ENCODE measurements around the gene YPEL2.
A peak's percentile ranks its signal among the peaks of the same experiment; 100 is the strongest.

YPEL2 gene

GRCh38 chr17:59437791-59438281 lies 106.4 kb downstream of the YPEL2 start:
- peaks cover 9% of the 10 kb centered on the region for H3K4me1 ChIP-seq (ENCODE audit: control insufficient read depth, insufficient read depth, low read length)
- no peaks in the 10 kb centered on the region for H3K36me3 ChIP-seq (ENCODE audit: control insufficient read depth in 2 of 2, insufficient read depth in 1 of 2, low read length in 2 of 2)
- no peak overlapping the region for H3K4me3 ChIP-seq (ENCODE audit: low read depth, low read length)
- no peak for TF ChIP-seq ZNF610 (tag by site-specific recombination; IDR thresholded peaks at IDR 0.05; ENCODE audit: borderline replicate concordance)
- no peak for TF ChIP-seq PRDM2 (tag by site-specific recombination; IDR thresholded peaks at IDR 0.05; ENCODE audit: borderline replicate concordance)
- TF ChIP-seq ZNF404 (tag by site-specific recombination; IDR thresholded peaks at IDR 0.05) = no peak
- TF ChIP-seq ZNF140 (tag by site-specific recombination; IDR thresholded peaks at IDR 0.05) = no peak
- H3K9me3 ChIP-seq (ENCODE audit: control insufficient read depth, insufficient read depth, low read depth, low read length) = no peaks in the 10 kb centered on the region
- no peak overlapping the region for H3K27ac ChIP-seq (ENCODE audit: extremely low read depth, low read depth, low read length)
- ChIA-PET CTCF (interaction anchor here (0.6 to 15.6 kb wide), 8 partner anchors 74 to 815 kb away, joined by 3 to 290 read pairs (median 3); partner anchors contain the start of gene GDPD1), POLR2A (no interaction called here)

GRCh38 chr17:59439262-59439661 lies 107.8 kb downstream of the YPEL2 start:
- H3K36me3 ChIP-seq (ENCODE audit: control insufficient read depth in 2 of 2, insufficient read depth in 1 of 2, low read length in 2 of 2) = no peaks in the 10 kb centered on the region
- no peak overlapping the region for H3K27ac ChIP-seq (ENCODE audit: extremely low read depth, low read depth, low read length)
- ChIA-PET CTCF (interaction anchor here (0.6 to 15.6 kb wide), 19 partner anchors 12 to 371 kb away, joined by 3 to 290 read pairs (median 5); partner anchors contain the start of gene DHX40), POLR2A (interaction anchor here (0.7 kb wide), 3 partner anchors 73 to 123 kb away, joined by 3 to 9 read pairs (median 4); no protein-coding TSS in a partner anchor)
- no peaks in the 10 kb centered on the region for H3K9me3 ChIP-seq (ENCODE audit: control insufficient read depth, insufficient read depth, low read depth, low read length)
- H3K4me3 ChIP-seq (ENCODE audit: low read depth, low read length) = no peak overlapping the region
- TF ChIP-seq ZSCAN5A (tag by site-specific recombination; IDR thresholded peaks at IDR 0.05) (no peak), ZNF335 (tag by site-specific recombination; conservative IDR thresholded peaks at IDR 0.05) (peak; percentile 96)
- H3K4me1 ChIP-seq (ENCODE audit: control insufficient read depth, insufficient read depth, low read length) = peaks cover 9% of the 10 kb centered on the region

GRCh38 chr17:59439741-59440211 lies 108.3 kb downstream of the YPEL2 start:
- no peak overlapping the region for H3K27ac ChIP-seq (ENCODE audit: extremely low read depth, low read depth, low read length)
- H3K4me1 ChIP-seq (ENCODE audit: control insufficient read depth, insufficient read depth, low read length) = peaks cover 9% of the 10 kb centered on the region
- CTCF ChIA-PET = interaction anchor here (0.6 to 15.6 kb wide), 19 partner anchors 13 to 371 kb away, joined by 3 to 290 read pairs (median 5); partner anchors contain the start of genes DHX40 and GDPD1
- TF ChIP-seq ZNF114 (tag by site-specific recombination; IDR thresholded peaks at IDR 0.05) (no peak), MEIS1 (CRISPR knock-in tag; IDR thresholded peaks at IDR 0.05; ENCODE audit: borderline replicate concordance) (no peak), ZBTB44 (tag by site-specific recombination; IDR thresholded peaks at IDR 0.05) (no peak), ZNF707 (tag by site-specific recombination; IDR thresholded peaks at IDR 0.05) (no peak), HOXA7 (CRISPR knock-in tag; IDR thresholded peaks at IDR 0.05; ENCODE audit: borderline replicate concordance) (no peak), ZNF280C (tag by site-specific recombination; IDR thresholded peaks at IDR 0.05) (no peak), ZNF560 (tag by site-specific recombination; IDR thresholded peaks at IDR 0.05; ENCODE audit: borderline replicate concordance) (no peak), ZNF302 (tag by site-specific recombination; IDR thresholded peaks at IDR 0.05; ENCODE audit: low read depth) (no peak), TSHZ1 (tag by site-specific recombination; IDR thresholded peaks at IDR 0.05; ENCODE audit: borderline replicate concordance) (no peak)

More at GRCh38 chr17:59439741-59440211, 108.3 kb downstream of the YPEL2 start:
- H3K9me3 ChIP-seq (ENCODE audit: control insufficient read depth, insufficient read depth, low read depth, low read length) = no peaks in the 10 kb centered on the region
- no peaks in the 10 kb centered on the region for H3K36me3 ChIP-seq (ENCODE audit: control insufficient read depth in 2 of 2, insufficient read depth in 1 of 2, low read length in 2 of 2)
- POLR2A ChIA-PET = interaction anchor here (0.7 to 1.6 kb wide), 2 partner anchors 88 to 103 kb away, joined by 3 to 9 read pairs; no protein-coding TSS in a partner anchor
- H3K4me3 ChIP-seq (ENCODE audit: low read depth, low read length) = no peak overlapping the region

All from HEK293 (cell line).